Neural progenitor cell (in vitro differentiated cells): ENCODE measurements around the gene MKLN1. TPM values are rescaled to one million over a fixed set of nuclear protein-coding genes. Genes with fewer than 3 reads are reported as not detected.

Experiments used
- DNase-seq: peaks from one replicate; pipeline ENCODE4 v3.0.0-alpha.2; 2016; ENCODE audit warnings: low spot score
- H2AFZ ChIP-seq: fragments of 200-600 bp; sonication (generic); replicated peaks from 2 replicates; pipeline ENCODE4 v1.6.1; 2016; ENCODE audit warnings: antibody characterized with exemption
- H3F3A ChIP-seq: fragments of 200-600 bp; sonication (generic); 2 replicates; pipeline ENCODE4 v1.6.1; 2016; ENCODE audit warnings: antibody characterized with exemption, low read depth
- H3K27ac ChIP-seq: fragments of 200-600 bp; sonication (generic); 2 replicates; pipeline ENCODE4 v1.5.1; 2016; ENCODE audit warnings: mild to moderate bottlenecking
- H3K27me3 ChIP-seq: fragments of 200-600 bp; sonication (generic); 2 replicates; pipeline ENCODE4 v1.6.1; 2016; ENCODE audit warnings: mild to moderate bottlenecking, moderate library complexity
- H3K36me3 ChIP-seq: fragments of 200-600 bp; sonication (generic); 2 replicates; pipeline ENCODE4 v1.5.1; 2016
- H3K4me1 ChIP-seq: fragments of 200-600 bp; sonication (generic); 2 replicates; pipeline ENCODE4 v1.6.1; 2016; ENCODE audit warnings: mixed run types
- H3K4me2 ChIP-seq: fragments of 200-600 bp; sonication (generic); 2 replicates; pipeline ENCODE4 v1.6.1; 2016
- H3K4me3 ChIP-seq: fragments of 200-600 bp; sonication (generic); 2 replicates; pipeline ENCODE4 v1.5.1; 2016
- H3K79me2 ChIP-seq: fragments of 200-600 bp; sonication (generic); 2 replicates; pipeline ENCODE4 v1.6.1; 2016; ENCODE audit warnings: low read depth
- H3K9ac ChIP-seq: fragments of 200-600 bp; sonication (generic); 2 replicates; pipeline ENCODE4 v1.6.1; 2016
- H3K9me3 ChIP-seq: fragments of 200-600 bp; sonication (generic); 2 replicates; pipeline ENCODE4 v1.5.1; 2016; ENCODE audit warnings: low read depth
- H4K20me1 ChIP-seq: fragments of 200-600 bp; sonication (generic); 2 replicates; pipeline ENCODE4 v1.6.1; 2016; ENCODE audit warnings: low read depth
- H3K27ac Mint-ChIP-seq: 3 replicates; pipeline ENCODE4 v1.8.0; 2021; ENCODE audit warnings: mixed read lengths
- H3K27me3 Mint-ChIP-seq: 2 replicates; pipeline ENCODE4 v1.8.0; 2022; ENCODE audit warnings: low read depth, mild to moderate bottlenecking, inconsistent platforms, moderate library complexity, mixed read lengths; ENCODE audit not compliant: insufficient read depth
- H3K36me3 Mint-ChIP-seq: 3 replicates; pipeline ENCODE4 v1.8.0; 2021; ENCODE audit warnings: mixed read lengths
- H3K4me1 Mint-ChIP-seq: 3 replicates; pipeline ENCODE4 v1.8.0; 2021; ENCODE audit warnings: mixed read lengths
- H3K4me3 Mint-ChIP-seq: 3 replicates; pipeline ENCODE4 v1.8.0; 2021; ENCODE audit warnings: mild to moderate bottlenecking, moderate library complexity, mixed read lengths
- H3K9me3 Mint-ChIP-seq: 3 replicates; pipeline ENCODE4 v1.8.0; 2020; ENCODE audit warnings: mixed read lengths
- CTCF ChIP-seq: fragments of 200-600 bp; sonication (generic); IDR thresholded peaks from 2 replicates; pipeline ENCODE4 v1.5.1; 2017; ENCODE audit warnings: antibody characterized with exemption, mild to moderate bottlenecking
- EZH2 ChIP-seq: fragments of 200-600 bp; sonication (generic); IDR thresholded peaks from 2 replicates; pipeline ENCODE4 v1.6.1; 2017; ENCODE audit warnings: antibody characterized with exemption, mild to moderate bottlenecking, moderate library complexity
- EZH2phosphoT487 ChIP-seq: fragments of 200-600 bp; sonication (generic); IDR thresholded peaks from 2 replicates; pipeline ENCODE4 v1.6.1; 2017; ENCODE audit warnings: antibody characterized with exemption
- total RNA-seq: library from RNA; depleted of rRNA; stranded (reverse); fragments of >200 nt; gene quantifications from 2 replicates; pipeline ENCODE4 v1.2.3, GENCODE V29; 2015; ENCODE audit warnings: low replicate concordance

Gene MKLN1
- total RNA-seq, 1 donor from 2014 or later, result 60.9 TPM

- Mint-ChIP-seq H3K4me3 (no peak overlapping the region), H3K27ac (no peak overlapping the region), H3K9me3 (peaks cover 40% of the 10 kb centered on the region), H3K27me3 (no peaks in the 10 kb centered on the region), H3K4me1 (peaks cover 5% of the 10 kb centered on the region), H3K36me3 (peaks cover 33% of the 10 kb centered on the region)
- Histone ChIP-seq H3F3A (peaks cover 6% of the 10 kb centered on the region), H3K36me3 (no peaks in the 10 kb centered on the region), H3K27ac (peak overlapping the region; percentile 24), H2AFZ (no peak overlapping the region), H3K79me2 (peaks cover 100% of the 10 kb centered on the region), H3K4me3 (no peak overlapping the region), H3K9me3 (no peaks in the 10 kb centered on the region), H3K9ac (no peak overlapping the region), H3K4me2 (no peak overlapping the region), H3K27me3 (no peaks in the 10 kb centered on the region), H3K4me1 (peaks cover 10% of the 10 kb centered on the region), H4K20me1 (peaks cover 39% of the 10 kb centered on the region)
- DNase-seq, result no peak
- TF ChIP-seq CTCF, result no peak
- TF ChIP-seq EZH2phosphoT487, result no peak
- no peak for TF ChIP-seq EZH2
Observed at GRCh38 chr7:131352032-131352431, 24.4 kb downstream of the MKLN1 start.

- no peaks in the 10 kb centered on the region for H3K27me3 ChIP-seq
- H3K36me3 ChIP-seq, result no peaks in the 10 kb centered on the region
- H3K36me3 Mint-ChIP-seq, result peaks cover 33% of the 10 kb centered on the region
- peaks cover 59% of the 10 kb centered on the region for H3K9me3 Mint-ChIP-seq
- H3K4me3 ChIP-seq, result no peak overlapping the region
- H3K27ac ChIP-seq, result no peak overlapping the region
- H3K27me3 Mint-ChIP-seq, result no peaks in the 10 kb centered on the region
- no peak overlapping the region for H2AFZ ChIP-seq
- H3F3A ChIP-seq, result no peaks in the 10 kb centered on the region
- peaks cover 50% of the 10 kb centered on the region for H4K20me1 ChIP-seq
- H3K27ac Mint-ChIP-seq, result no peak overlapping the region
- H3K79me2 ChIP-seq, result peaks cover 100% of the 10 kb centered on the region
- no peaks in the 10 kb centered on the region for H3K4me1 Mint-ChIP-seq
- no peak for DNase-seq
- H3K9me3 ChIP-seq, result no peaks in the 10 kb centered on the region
- H3K4me2 ChIP-seq, result no peak overlapping the region
- TF ChIP-seq EZH2 (no peak), EZH2phosphoT487 (no peak), CTCF (no peak)
- no peak overlapping the region for H3K4me3 Mint-ChIP-seq
- peaks cover 4% of the 10 kb centered on the region for H3K4me1 ChIP-seq
- no peak overlapping the region for H3K9ac ChIP-seq
Observed at GRCh38 chr7:131354390-131354789, 26.7 kb downstream of the MKLN1 start.

GRCh38 chr7:131355917-131356777 lies 28.5 kb downstream of the MKLN1 start:
- Histone ChIP-seq H3K9me3 (no peaks in the 10 kb centered on the region), H3K36me3 (no peaks in the 10 kb centered on the region), H3K4me2 (no peak overlapping the region), H3K27me3 (no peaks in the 10 kb centered on the region), H3K9ac (no peak overlapping the region), H3K27ac (no peak overlapping the region), H3K79me2 (peaks cover 100% of the 10 kb centered on the region), H4K20me1 (peaks cover 64% of the 10 kb centered on the region), H3K4me3 (no peak overlapping the region), H3F3A (no peaks in the 10 kb centered on the region), H3K4me1 (peaks cover 7% of the 10 kb centered on the region), H2AFZ (no peak overlapping the region)
- TF ChIP-seq EZH2, result no peak
- Mint-ChIP-seq H3K4me1 (no peaks in the 10 kb centered on the region), H3K36me3 (peaks cover 31% of the 10 kb centered on the region), H3K27me3 (no peaks in the 10 kb centered on the region), H3K27ac (no peak overlapping the region), H3K9me3 (peaks cover 61% of the 10 kb centered on the region), H3K4me3 (no peak overlapping the region)
- DNase-seq, result no peak

GRCh38 chr7:131357282-131357880 lies 29.7 kb downstream of the MKLN1 start:
- Mint-ChIP-seq H3K4me3 (no peak overlapping the region), H3K27me3 (no peaks in the 10 kb centered on the region), H3K9me3 (peaks cover 60% of the 10 kb centered on the region), H3K36me3 (peaks cover 31% of the 10 kb centered on the region), H3K27ac (no peak overlapping the region), H3K4me1 (no peaks in the 10 kb centered on the region)
- H3K9ac ChIP-seq, result no peak overlapping the region
- no peak overlapping the region for H3K4me3 ChIP-seq
- no peak overlapping the region for H3K27ac ChIP-seq
- TF ChIP-seq CTCF, result no peak
- TF ChIP-seq EZH2, result no peak
- no peak for TF ChIP-seq EZH2phosphoT487
- no peak for DNase-seq
- H3F3A ChIP-seq, result no peaks in the 10 kb centered on the region
- no peaks in the 10 kb centered on the region for H3K9me3 ChIP-seq
- peaks cover 100% of the 10 kb centered on the region for H3K79me2 ChIP-seq
- no peak overlapping the region for H3K4me2 ChIP-seq
- peaks cover 75% of the 10 kb centered on the region for H4K20me1 ChIP-seq
- H3K36me3 ChIP-seq, result no peaks in the 10 kb centered on the region
- no peaks in the 10 kb centered on the region for H3K27me3 ChIP-seq
- H3K4me1 ChIP-seq, result peaks cover 14% of the 10 kb centered on the region
- H2AFZ ChIP-seq, result no peak overlapping the region
